ENCODE data around the gene FBRSL1. TPM values are rescaled to one million over a fixed set of nuclear protein-coding genes. Genes with fewer than 3 reads are reported as not detected.

The FBRSL1 gene
- total and polyA plus RNA-seq, 2 of the 8 experiments (the other 6 are each of a cell fraction or from before 2014, with no cell fraction given), result 18.4 to 109 TPM

GRCh38 chr12:132521200-132521580, 31.2 kb downstream of the FBRSL1 start:
- no peak overlapping the region for H2BK5ac ChIP-seq (ENCODE audit: low read depth, low read length)
- FAIRE-seq, result no peak
- DNase-seq (ENCODE audit: low read depth in 1 of 2, low spot score in 2 of 2), result no peak
- H3K14ac ChIP-seq (ENCODE audit: insufficient read length), result no peak overlapping the region
- peaks cover 0 to 8% (median 5%) of the 10 kb centered on the region in 4 experiments; a peak in 6 of 7 replicates for H3K4me1 ChIP-seq (replicated peaks in 1 of 4; ENCODE audit: control insufficient read depth in 3 of 4, insufficient read depth in 4 of 4, low read length in 3 of 4)
- no peak overlapping the region for H3K4me3 ChIP-seq (ENCODE audit: extremely low read depth in 1 of 4, insufficient read depth in 2 of 4, low read depth in 3 of 4, low read length in 4 of 4)
- H3K4me2 ChIP-seq (ENCODE audit: insufficient read depth in 1 of 2, low read depth in 2 of 2, low read length in 2 of 2), result no peak overlapping the region
- H2BK15ac ChIP-seq (ENCODE audit: low read length), result no peak overlapping the region
- ChIA-PET CTCF (ENCODE audit: partially characterized antibody) (interaction anchor here (0.7 to 8.6 kb wide), 5 partner anchors 14 to 105 kb away, joined by 3 to 83 read pairs (median 4); no protein-coding TSS in a partner anchor), POLR2A (ENCODE audit: partially characterized antibody) (no interaction called here)
- H3K4ac ChIP-seq (replicated peaks; ENCODE audit: insufficient read length, low read depth, low read length), result no peak overlapping the region
- H2BK120ac ChIP-seq (replicated peaks; ENCODE audit: low read depth, low read length), result no peak overlapping the region
- H3K79me2 ChIP-seq (ENCODE audit: control insufficient read depth in 1 of 2, insufficient read depth in 2 of 2, low read length in 2 of 2), result no peaks in the 10 kb centered on the region
- H2AFZ ChIP-seq (ENCODE audit: low read length), result no peak overlapping the region
- no peak for TF ChIP-seq SAP30 (IDR thresholded peaks at IDR 0.05; ENCODE audit: insufficient read depth, insufficient replicate concordance, low read length)
- TF ChIP-seq USF2 (IDR thresholded peaks at IDR 0.05; ENCODE audit: low read length), result no peak
- no peak for TF ChIP-seq YY1 (IDR thresholded peaks at IDR 0.05; ENCODE audit: low read depth, low read length)
- no peak for TF ChIP-seq NRF1 (IDR thresholded peaks at IDR 0.05; ENCODE audit: low read depth, low read length)
- H4K5ac ChIP-seq (ENCODE audit: insufficient read length, low read depth, low read length), result no peak overlapping the region
- H3K79me1 ChIP-seq (ENCODE audit: low read depth, low read length), result peaks cover 3% of the 10 kb centered on the region; the same call in 1 of the 2 replicates
- no peaks in the 10 kb centered on the region for H3K36me3 ChIP-seq (ENCODE audit: control insufficient read depth in 2 of 4, insufficient read depth in 4 of 4, low read length in 3 of 4)
- no peak overlapping the region for H3K56ac ChIP-seq (replicated peaks; ENCODE audit: insufficient read length, low read depth, low read length)
- H2AK5ac ChIP-seq (ENCODE audit: low read depth, low read length), result no peak overlapping the region
- peaks cover 9 to 31% of the 10 kb centered on the region in 2 experiments for H4K20me1 ChIP-seq (replicated peaks in 1 of 2; ENCODE audit: control insufficient read depth in 1 of 2, insufficient read depth in 2 of 2, low read length in 2 of 2)
- WGBS, 2 experiments (ENCODE audit: extremely low coverage in 1 of 2, insufficient coverage in 1 of 2, insufficient read length in 1 of 2, insufficient replicate concordance in 2 of 2, low coverage in 1 of 2, low lambda C conversion rate in 2 of 2, missing lambda C conversion rate in 1 of 2), result 87% methylated on average over 13 of the region's 15 CpGs; no CpG with 5 or more reads in 1 of the 2 experiments
- no peak overlapping the region for H2BK20ac ChIP-seq (ENCODE audit: low read length)
- H2BK12ac ChIP-seq (ENCODE audit: low read depth, low read length), result no peak overlapping the region
- H4K91ac ChIP-seq (replicated peaks; ENCODE audit: insufficient read length, low read length), result no peak overlapping the region
- peak overlapping the region; percentile 68 for H4K8ac ChIP-seq (ENCODE audit: extremely low read depth, insufficient read depth, low read length)
- peaks cover 8% of the 10 kb centered on the region for H3K23me2 ChIP-seq (ENCODE audit: low read depth, low read length)
- no peak overlapping the region for H3K23ac ChIP-seq (ENCODE audit: insufficient read length)
- no peak overlapping the region for H3K18ac ChIP-seq (ENCODE audit: extremely low read depth, low read length)
- peaks cover 0 to 33% (median 25%) of the 10 kb centered on the region in 4 experiments; a peak in 6 of 7 replicates for H3K27me3 ChIP-seq (replicated peaks in 1 of 4; ENCODE audit: control insufficient read depth in 3 of 4, extremely low read depth in 1 of 4, insufficient read depth in 3 of 4, low read length in 3 of 4)
- peaks cover 10 to 15% of the 10 kb centered on the region in 2 experiments for H3K9me3 ChIP-seq (ENCODE audit: insufficient read depth in 2 of 2, low read depth in 1 of 2, low read length in 1 of 2)
- H3K9ac ChIP-seq (replicated peaks in 1 of 4; ENCODE audit: extremely low read depth in 1 of 4, low read depth in 3 of 4, low read length in 3 of 4), result no peak overlapping the region
- H3K27ac ChIP-seq (ENCODE audit: low read depth, low read length), result no peak overlapping the region
